WTC11 (cell line): ENCODE results near the gene ITGAX.

Experiments used
- ELF4 ChIP-seq: sonication (generic); formaldehyde crosslinking; IDR thresholded peaks from 2 replicates; pipeline ENCODE4 v1.8.1; 2022; ENCODE audit warnings: low read depth, mild to moderate bottlenecking, moderate library complexity, missing genetic modification reagents
- FOXP1 ChIP-seq: sonication (generic); formaldehyde crosslinking; IDR thresholded peaks from 2 replicates; pipeline ENCODE4 v1.8.0; 2022; ENCODE audit warnings: missing genetic modification reagents, mild to moderate bottlenecking, moderate library complexity, borderline replicate concordance
- GABPB1 ChIP-seq: sonication (generic); formaldehyde crosslinking; IDR thresholded peaks from 2 replicates; pipeline ENCODE4 v1.8.1; 2023; ENCODE audit warnings: mild to moderate bottlenecking, missing genetic modification reagents
- IRF2 ChIP-seq: sonication (generic); formaldehyde crosslinking; IDR thresholded peaks from 2 replicates; pipeline ENCODE4 v1.8.0; 2022; ENCODE audit warnings: low read depth, missing genetic modification reagents, borderline replicate concordance
- NFE2L1 ChIP-seq: sonication (generic); formaldehyde crosslinking; IDR thresholded peaks from 2 replicates; pipeline ENCODE4 v1.8.1; 2023; ENCODE audit warnings: missing genetic modification reagents
- PRRX2 ChIP-seq: fragments of 250-450 bp; sonication (Bioruptor Pico); IDR thresholded peaks from 2 replicates; pipeline ENCODE4 v1.8.0; 2021; ENCODE audit warnings: mild to moderate bottlenecking
- RORB ChIP-seq: fragments of 250-450 bp; sonication (Bioruptor Pico); IDR thresholded peaks from 2 replicates; pipeline ENCODE4 v1.9.0; 2021; ENCODE audit warnings: mild to moderate bottlenecking
- ZBTB43 ChIP-seq: sonication (generic); formaldehyde crosslinking; IDR thresholded peaks from 2 replicates; pipeline ENCODE4 v1.8.1; 2023; ENCODE audit warnings: mild to moderate bottlenecking, missing genetic modification reagents
- ZNF138 ChIP-seq: sonication (generic); formaldehyde crosslinking; conservative IDR thresholded peaks from 2 replicates; pipeline ENCODE4 v1.8.1; 2022; ENCODE audit warnings: mild to moderate bottlenecking, moderate library complexity, missing genetic modification reagents
- ZNF416 ChIP-seq: fragments of 250-450 bp; sonication (Bioruptor Pico); IDR thresholded peaks from 2 replicates; pipeline ENCODE4 v1.9.0; 2021; ENCODE audit warnings: mild to moderate bottlenecking, inconsistent platforms
- TF ChIP-seq, protein P1 (sequence below): sonication (generic); formaldehyde crosslinking; IDR thresholded peaks from 2 replicates; pipeline ENCODE4 v1.8.0; 2022; ENCODE audit warnings: mild to moderate bottlenecking, missing genetic modification reagents
- TF ChIP-seq, protein P2 (sequence below): fragments of 200-600 bp; IDR thresholded peaks from 2 replicates; pipeline ENCODE4 v1.8.0; 2022; ENCODE audit warnings: antibody characterized with exemption
- TF ChIP-seq, protein P3 (sequence below): fragments of 250-450 bp; sonication (Bioruptor Pico); IDR thresholded peaks from 2 replicates; pipeline ENCODE4 v1.9.0; 2021; ENCODE audit warnings: moderate library complexity, mild to moderate bottlenecking, inconsistent platforms, borderline replicate concordance

- TF ChIP-seq, protein P1, sequence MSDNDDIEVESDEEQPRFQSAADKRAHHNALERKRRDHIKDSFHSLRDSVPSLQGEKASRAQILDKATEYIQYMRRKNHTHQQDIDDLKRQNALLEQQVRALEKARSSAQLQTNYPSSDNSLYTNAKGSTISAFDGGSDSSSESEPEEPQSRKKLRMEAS (CRISPR knock-in tag) = no peak
- TF ChIP-seq ELF4 (CRISPR knock-in tag) (no peak), IRF2 (no peak), ZNF138 (no peak), GABPB1 (CRISPR knock-in tag) (no peak), RORB (no peak), ZNF416 (no peak), ZBTB43 (CRISPR knock-in tag) (no peak), PRRX2 (CRISPR knock-in tag) (no peak), FOXP1 (CRISPR knock-in tag) (no peak), NFE2L1 (CRISPR knock-in tag) (no peak)
- TF ChIP-seq, protein P2, sequence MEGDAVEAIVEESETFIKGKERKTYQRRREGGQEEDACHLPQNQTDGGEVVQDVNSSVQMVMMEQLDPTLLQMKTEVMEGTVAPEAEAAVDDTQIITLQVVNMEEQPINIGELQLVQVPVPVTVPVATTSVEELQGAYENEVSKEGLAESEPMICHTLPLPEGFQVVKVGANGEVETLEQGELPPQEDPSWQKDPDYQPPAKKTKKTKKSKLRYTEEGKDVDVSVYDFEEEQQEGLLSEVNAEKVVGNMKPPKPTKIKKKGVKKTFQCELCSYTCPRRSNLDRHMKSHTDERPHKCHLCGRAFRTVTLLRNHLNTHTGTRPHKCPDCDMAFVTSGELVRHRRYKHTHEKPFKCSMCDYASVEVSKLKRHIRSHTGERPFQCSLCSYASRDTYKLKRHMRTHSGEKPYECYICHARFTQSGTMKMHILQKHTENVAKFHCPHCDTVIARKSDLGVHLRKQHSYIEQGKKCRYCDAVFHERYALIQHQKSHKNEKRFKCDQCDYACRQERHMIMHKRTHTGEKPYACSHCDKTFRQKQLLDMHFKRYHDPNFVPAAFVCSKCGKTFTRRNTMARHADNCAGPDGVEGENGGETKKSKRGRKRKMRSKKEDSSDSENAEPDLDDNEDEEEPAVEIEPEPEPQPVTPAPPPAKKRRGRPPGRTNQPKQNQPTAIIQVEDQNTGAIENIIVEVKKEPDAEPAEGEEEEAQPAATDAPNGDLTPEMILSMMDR = no peak
- TF ChIP-seq, protein P3, sequence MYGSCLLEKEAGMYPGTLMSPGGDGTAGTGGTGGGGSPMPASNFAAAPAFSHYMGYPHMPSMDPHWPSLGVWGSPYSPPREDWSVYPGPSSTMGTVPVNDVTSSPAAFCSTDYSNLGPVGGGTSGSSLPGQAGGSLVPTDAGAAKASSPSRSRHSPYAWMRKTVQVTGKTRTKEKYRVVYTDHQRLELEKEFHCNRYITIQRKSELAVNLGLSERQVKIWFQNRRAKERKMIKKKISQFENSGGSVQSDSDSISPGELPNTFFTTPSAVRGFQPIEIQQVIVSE (CRISPR knock-in tag) = no peak
Measured at GRCh38 chr16:31407406-31407805, 52.4 kb downstream of the ITGAX start.
